OCI-LY3 (cell line): Measurements from ENCODE around the gene DSTN.

Experiments
- H2AFZ ChIP-seq: fragments of 200-600, 300-600 bp; shearing (Covaris generic); 2 replicates; pipeline ENCODE4 v1.6.0; 2014; ENCODE audit warnings: antibody characterized with exemption, low read depth, low read length
- H3K27ac ChIP-seq: fragments of 200-600, 300-600 bp; sonication (generic); 2 replicates; pipeline ENCODE4 v1.5.1; 2014; ENCODE audit warnings: mild to moderate bottlenecking, low read length, moderate library complexity, mixed read lengths
- H3K27me3 ChIP-seq: fragments of 200-600, 300-600 bp; sonication (generic); 2 replicates; pipeline ENCODE4 v1.6.1; 2014; ENCODE audit warnings: low read depth, low read length, mixed read lengths
- H3K36me3 ChIP-seq: fragments of 200-600, 300-600 bp; sonication (generic); replicated peaks from 2 replicates; pipeline ENCODE3; 2014; ENCODE audit warnings: low read depth, low read length, mixed read lengths
- H3K4me1 ChIP-seq: fragments of 300-600, 200-600 bp; sonication (generic); 2 replicates; pipeline ENCODE4 v1.6.1; 2014; ENCODE audit warnings: low read length, mixed read lengths
- H3K4me2 ChIP-seq: fragments of 200-600, 300-600 bp; sonication (generic); 2 replicates; pipeline ENCODE4 v1.6.1; 2014; ENCODE audit warnings: low read length, mixed read lengths
- H3K4me3 ChIP-seq: fragments of 300-600, 200-600 bp; sonication (generic); 2 replicates; pipeline ENCODE4 v1.5.1; 2014; ENCODE audit warnings: antibody characterized with exemption, mild to moderate bottlenecking, low read length, moderate library complexity
- H3K79me2 ChIP-seq: fragments of 300-600, 200-600 bp; shearing (Covaris generic); 2 replicates; pipeline ENCODE4 v1.6.1; 2014; ENCODE audit warnings: mild to moderate bottlenecking, low read length, mixed read lengths
- H3K9ac ChIP-seq: fragments of 300-600, 200-600 bp; shearing (Covaris generic); 2 replicates; pipeline ENCODE4 v1.6.0; 2014; ENCODE audit warnings: mild to moderate bottlenecking, low read length, moderate library complexity
- H3K9me3 ChIP-seq: fragments of 200-600, 300-600 bp; shearing (Covaris generic); 2 replicates; pipeline ENCODE4 v1.6.1; 2014; ENCODE audit warnings: low read length, mixed read lengths; ENCODE audit not compliant: insufficient read depth
- H4K20me1 ChIP-seq: fragments of 200-600, 300-600 bp; sonication (generic); 2 replicates; pipeline ENCODE4 v1.6.1; 2016; ENCODE audit warnings: low read length, mixed read lengths; ENCODE audit not compliant: insufficient read depth
- EZH2phosphoT487 ChIP-seq: fragments of 200-600 bp; shearing (Covaris generic); IDR thresholded peaks from 2 replicates; pipeline ENCODE4 v1.6.1; 2018; ENCODE audit warnings: antibody characterized with exemption, mixed run types, low read depth
- TF ChIP-seq, protein P1 (sequence below): fragments of 200-600, 300-600 bp; sonication (generic); IDR thresholded peaks from 2 replicates; pipeline ENCODE4 v1.5.1; 2014; ENCODE audit warnings: antibody characterized with exemption, low read length, low read depth

The DSTN gene

DNA sequence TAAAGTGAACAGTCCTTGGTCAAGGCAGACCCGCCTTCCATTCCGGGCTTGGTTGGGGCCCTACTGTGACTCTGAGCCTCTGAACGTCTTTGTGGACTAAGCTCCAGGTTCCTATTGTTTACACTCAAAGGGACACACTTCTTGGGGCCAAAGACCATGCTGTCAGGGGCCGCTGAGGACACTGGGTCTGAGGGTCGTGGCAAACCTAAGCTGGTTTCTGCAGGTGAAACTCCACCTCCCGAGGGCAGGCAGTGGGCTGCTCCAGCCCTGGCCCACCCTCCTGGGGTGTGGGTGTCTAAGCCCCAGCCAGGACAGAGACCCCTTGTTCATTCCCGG is 43.1 kb downstream of the DSTN start:
- Histone ChIP-seq H3K27ac (no peak overlapping the region), H2AFZ (no peak overlapping the region), H3K4me2 (no peak overlapping the region), H3K9ac (no peak overlapping the region), H3K79me2 (no peaks in the 10 kb centered on the region), H3K4me1 (peaks cover 10% of the 10 kb centered on the region), H3K9me3 (no peaks in the 10 kb centered on the region), H3K36me3 (peaks cover 12% of the 10 kb centered on the region), H3K27me3 (no peaks in the 10 kb centered on the region), H3K4me3 (no peak overlapping the region), H4K20me1 (peaks cover 28% of the 10 kb centered on the region)
- no peak for TF ChIP-seq EZH2phosphoT487
- TF ChIP-seq, protein P1, sequence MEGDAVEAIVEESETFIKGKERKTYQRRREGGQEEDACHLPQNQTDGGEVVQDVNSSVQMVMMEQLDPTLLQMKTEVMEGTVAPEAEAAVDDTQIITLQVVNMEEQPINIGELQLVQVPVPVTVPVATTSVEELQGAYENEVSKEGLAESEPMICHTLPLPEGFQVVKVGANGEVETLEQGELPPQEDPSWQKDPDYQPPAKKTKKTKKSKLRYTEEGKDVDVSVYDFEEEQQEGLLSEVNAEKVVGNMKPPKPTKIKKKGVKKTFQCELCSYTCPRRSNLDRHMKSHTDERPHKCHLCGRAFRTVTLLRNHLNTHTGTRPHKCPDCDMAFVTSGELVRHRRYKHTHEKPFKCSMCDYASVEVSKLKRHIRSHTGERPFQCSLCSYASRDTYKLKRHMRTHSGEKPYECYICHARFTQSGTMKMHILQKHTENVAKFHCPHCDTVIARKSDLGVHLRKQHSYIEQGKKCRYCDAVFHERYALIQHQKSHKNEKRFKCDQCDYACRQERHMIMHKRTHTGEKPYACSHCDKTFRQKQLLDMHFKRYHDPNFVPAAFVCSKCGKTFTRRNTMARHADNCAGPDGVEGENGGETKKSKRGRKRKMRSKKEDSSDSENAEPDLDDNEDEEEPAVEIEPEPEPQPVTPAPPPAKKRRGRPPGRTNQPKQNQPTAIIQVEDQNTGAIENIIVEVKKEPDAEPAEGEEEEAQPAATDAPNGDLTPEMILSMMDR, result no peak

DNA sequence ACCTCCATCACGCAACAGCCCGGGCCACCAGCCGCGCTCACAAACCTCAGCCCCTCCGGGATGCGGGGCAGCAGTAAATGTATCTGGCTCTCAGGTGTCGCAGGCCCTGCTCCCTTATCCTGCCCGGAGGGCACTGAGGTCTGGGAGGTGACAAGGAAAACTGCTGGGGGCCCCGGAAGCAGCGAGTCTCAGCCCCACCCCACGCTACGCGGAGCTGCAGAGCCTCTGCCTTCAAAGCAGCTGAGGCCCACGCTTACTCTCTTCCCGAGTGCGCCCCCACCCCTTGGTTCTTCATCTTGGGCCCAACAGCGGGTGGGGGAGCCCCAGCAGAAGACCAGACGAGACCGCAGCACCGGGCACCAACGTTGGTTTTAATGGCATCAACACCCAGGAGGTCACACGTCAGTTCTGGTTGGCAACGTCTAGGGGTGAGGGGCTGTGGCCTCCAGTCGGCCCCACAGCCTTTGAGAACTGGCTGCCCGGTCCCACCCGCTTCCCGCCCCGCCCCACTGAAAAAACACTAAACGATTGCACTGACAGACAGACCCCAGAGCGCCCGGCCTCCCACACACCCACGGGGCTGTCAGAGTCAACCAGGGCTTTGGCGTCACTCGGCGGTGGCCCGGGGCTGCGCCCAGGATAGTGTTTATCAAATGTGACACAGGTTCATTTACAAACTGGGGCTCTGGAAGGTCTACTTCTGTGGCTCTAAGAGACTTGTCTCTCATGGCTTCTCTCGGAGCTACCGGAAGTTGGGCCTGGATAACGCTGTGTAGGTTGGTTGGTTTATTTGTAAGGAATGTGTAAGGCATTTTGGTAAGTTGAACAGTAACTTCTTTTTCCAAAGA is 43.7 kb downstream of the DSTN start:
- Histone ChIP-seq H3K79me2 (no peaks in the 10 kb centered on the region), H3K27me3 (no peaks in the 10 kb centered on the region), H3K4me1 (peaks cover 10% of the 10 kb centered on the region), H4K20me1 (peaks cover 25% of the 10 kb centered on the region), H3K4me3 (no peak overlapping the region), H3K4me2 (no peak overlapping the region), H2AFZ (no peak overlapping the region), H3K27ac (no peak overlapping the region), H3K9ac (no peak overlapping the region), H3K36me3 (peaks cover 10% of the 10 kb centered on the region), H3K9me3 (no peaks in the 10 kb centered on the region)
- TF ChIP-seq EZH2phosphoT487, result no peak
- TF ChIP-seq, protein P1, result no peak

DNA sequence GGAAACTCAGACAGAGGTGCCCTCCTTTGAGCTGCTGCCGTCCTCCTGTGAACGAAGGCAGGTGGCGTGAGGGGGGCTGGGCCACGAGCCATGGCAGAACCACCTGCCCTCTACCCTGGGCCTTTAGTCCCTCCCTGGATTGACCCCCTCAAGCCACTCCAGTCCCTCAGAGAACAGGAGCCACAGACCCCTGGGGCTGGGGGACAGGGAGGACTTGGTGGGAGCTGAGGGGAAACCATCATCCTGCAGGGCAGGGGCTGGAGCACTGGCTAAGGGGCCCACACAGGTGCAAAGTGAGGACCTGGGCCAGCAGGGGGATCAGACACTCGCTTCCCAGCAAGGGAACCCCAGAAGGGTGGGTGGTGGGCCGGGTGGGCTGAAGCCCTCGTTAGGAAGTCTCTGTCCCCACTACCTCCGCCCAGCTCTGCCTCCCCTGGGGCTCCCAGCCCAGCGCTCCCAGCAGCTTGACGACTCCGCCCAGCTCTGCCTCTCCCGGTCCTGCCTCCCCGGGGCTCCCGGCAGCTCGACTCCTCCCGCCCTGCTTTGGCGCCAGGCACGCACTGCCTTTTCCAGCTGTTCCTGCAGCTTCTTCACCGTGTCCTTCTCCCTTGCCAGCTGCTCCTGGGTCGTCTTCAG is 44.4 kb downstream of the DSTN start:
- no peak overlapping the region for H3K9ac ChIP-seq
- H3K27me3 ChIP-seq, result no peaks in the 10 kb centered on the region
- H3K9me3 ChIP-seq, result no peaks in the 10 kb centered on the region
- H3K4me2 ChIP-seq, result no peak overlapping the region
- peaks cover 25% of the 10 kb centered on the region for H4K20me1 ChIP-seq
- no peak overlapping the region for H3K4me3 ChIP-seq
- H3K79me2 ChIP-seq, result no peaks in the 10 kb centered on the region
- H2AFZ ChIP-seq, result no peak overlapping the region
- no peak for TF ChIP-seq EZH2phosphoT487
- TF ChIP-seq, protein P1, result no peak
- H3K27ac ChIP-seq, result no peak overlapping the region
- H3K4me1 ChIP-seq, result peaks cover 10% of the 10 kb centered on the region
- H3K36me3 ChIP-seq, result peaks cover 8% of the 10 kb centered on the region

DNA sequence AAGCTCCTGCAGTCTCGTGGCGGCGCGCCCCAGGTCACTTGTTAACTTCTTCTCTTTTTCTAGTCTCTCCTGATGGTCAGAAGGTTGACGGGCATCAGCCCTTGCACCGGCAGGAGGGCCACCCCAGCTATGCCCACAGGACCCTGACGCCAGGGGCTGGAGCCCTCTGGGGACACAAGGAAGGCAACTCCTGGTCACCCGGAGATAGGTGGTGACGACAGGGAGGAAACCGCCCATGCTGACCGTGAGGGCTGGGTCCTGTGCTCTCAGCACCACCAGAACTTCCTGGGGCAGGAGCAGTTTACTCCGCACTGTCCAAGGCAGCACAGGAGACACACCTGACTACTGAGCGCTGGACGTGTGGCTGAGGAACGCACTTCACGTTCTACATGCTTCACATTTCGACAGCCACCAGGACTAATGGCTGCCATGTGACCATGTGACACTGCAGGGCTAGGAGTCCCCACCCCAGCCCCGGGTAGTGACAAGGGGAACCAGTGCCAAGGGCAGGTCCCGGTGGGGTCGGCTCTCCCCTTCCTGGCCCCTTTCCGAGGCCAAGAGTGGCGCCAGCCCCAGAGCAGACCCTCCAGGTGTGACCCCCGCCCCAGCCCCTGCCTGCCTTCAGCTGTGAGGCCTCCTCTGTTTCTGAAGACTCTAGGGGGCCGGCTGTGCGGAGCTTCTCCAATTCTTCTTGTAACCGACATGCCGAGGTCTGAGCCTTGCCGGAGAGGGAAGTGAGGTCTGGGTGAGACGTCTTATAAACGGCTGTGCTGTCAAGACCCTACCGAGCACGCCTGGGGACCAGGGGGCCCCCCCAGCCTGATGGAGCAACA is 45.2 kb downstream of the DSTN start:
- Histone ChIP-seq H3K9me3 (no peaks in the 10 kb centered on the region), H3K79me2 (no peaks in the 10 kb centered on the region), H3K27ac (no peak overlapping the region), H3K4me3 (no peak overlapping the region), H3K4me2 (no peak overlapping the region), H2AFZ (no peak overlapping the region), H3K36me3 (peaks cover 3% of the 10 kb centered on the region), H3K27me3 (no peaks in the 10 kb centered on the region), H3K9ac (no peak overlapping the region), H4K20me1 (peaks cover 19% of the 10 kb centered on the region), H3K4me1 (peaks cover 10% of the 10 kb centered on the region)
- TF ChIP-seq, protein P1, result no peak
- TF ChIP-seq EZH2phosphoT487, result no peak
